ENCODE measurements around the gene C16orf54.
"Not testable (repeated sequence)": the region's sequence is repeated elsewhere in the genome, so short reads cannot be mapped to it uniquely, and the experiment has no call there.

The C16orf54 gene

GRCh38 chr16:29760567-29761279 lies 14.9 kb upstream of the C16orf54 start:
- no peak for TF ChIP-seq JUND (IDR thresholded peaks at IDR 0.05; ENCODE audit: low read depth)
- in situ Hi-C loops (cut with HindIII; ENCODE audit: low pct_unique_long_range_greater_than_20kb, low sequenced_read_pairs), result no loop called here
- DNase-seq (ENCODE audit: low read depth in 1 of 2, low spot score in 1 of 2), result no peak

DNA sequence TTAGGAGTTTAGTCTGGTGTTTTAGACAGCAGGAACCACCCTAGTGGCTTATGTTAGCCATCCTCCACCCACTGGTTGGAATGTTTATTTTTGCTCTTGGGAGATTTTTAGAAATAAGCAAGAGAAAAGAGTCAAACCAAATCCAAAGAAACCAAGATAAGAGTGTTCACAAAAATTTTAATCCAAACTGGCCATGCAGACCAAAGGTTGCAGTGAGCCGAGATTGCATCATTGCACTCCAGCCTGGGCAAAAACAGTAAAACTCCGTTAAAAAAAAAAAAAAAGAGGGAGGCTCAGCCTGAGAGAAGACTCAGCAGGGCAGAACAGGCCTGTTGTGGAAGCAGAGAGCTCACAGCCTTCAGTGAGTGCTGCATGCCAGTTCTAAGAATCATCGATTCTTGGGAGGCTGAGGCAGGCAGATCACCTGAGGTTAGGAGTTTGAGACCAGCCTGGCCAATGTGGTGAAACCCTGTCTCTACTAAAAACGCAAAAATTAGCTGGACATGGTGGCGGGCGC lies 12.2 kb upstream of the C16orf54 start:
- no peak for TF ChIP-seq JUND (IDR thresholded peaks at IDR 0.05; ENCODE audit: low read depth)
- in situ Hi-C loops (cut with HindIII; ENCODE audit: low pct_unique_long_range_greater_than_20kb, low sequenced_read_pairs), result no loop called here
- no peak for DNase-seq (ENCODE audit: low read depth in 1 of 2, low spot score in 1 of 2)

DNA sequence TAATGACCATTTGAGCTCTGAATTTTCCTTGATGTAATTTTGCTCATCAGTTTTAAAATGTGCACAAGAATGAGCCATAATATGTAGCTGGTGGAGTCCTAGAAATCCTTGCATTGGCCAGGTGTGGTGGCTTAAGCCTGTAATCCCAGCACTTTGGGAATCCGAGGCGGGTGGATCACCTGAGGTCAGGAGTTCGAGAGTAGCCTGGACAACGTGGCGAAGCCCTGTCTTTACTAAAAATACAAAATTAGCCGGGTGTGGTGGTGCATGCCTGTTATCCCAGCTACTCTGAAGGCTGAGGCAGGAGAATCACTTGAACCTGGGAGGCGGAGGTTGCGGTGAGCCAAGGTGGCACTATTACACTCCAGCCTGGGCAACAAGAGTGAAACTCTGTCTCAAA lies 11.3 kb upstream of the C16orf54 start:
- DNase-seq (ENCODE audit: low read depth in 1 of 2, low spot score in 1 of 2); in situ Hi-C loops (cut with HindIII; ENCODE audit: low pct_unique_long_range_greater_than_20kb, low sequenced_read_pairs): not testable (repeated sequence)

- in situ Hi-C loops (cut with HindIII; ENCODE audit: low pct_unique_long_range_greater_than_20kb, low sequenced_read_pairs), result no loop called here
- no peak for TF ChIP-seq JUND (IDR thresholded peaks at IDR 0.05; ENCODE audit: low read depth)
- DNase-seq (ENCODE audit: low read depth in 1 of 2, low spot score in 1 of 2), result no peak
Measured at GRCh38 chr16:29756654-29757053, 10.9 kb upstream of the C16orf54 start.

DNA sequence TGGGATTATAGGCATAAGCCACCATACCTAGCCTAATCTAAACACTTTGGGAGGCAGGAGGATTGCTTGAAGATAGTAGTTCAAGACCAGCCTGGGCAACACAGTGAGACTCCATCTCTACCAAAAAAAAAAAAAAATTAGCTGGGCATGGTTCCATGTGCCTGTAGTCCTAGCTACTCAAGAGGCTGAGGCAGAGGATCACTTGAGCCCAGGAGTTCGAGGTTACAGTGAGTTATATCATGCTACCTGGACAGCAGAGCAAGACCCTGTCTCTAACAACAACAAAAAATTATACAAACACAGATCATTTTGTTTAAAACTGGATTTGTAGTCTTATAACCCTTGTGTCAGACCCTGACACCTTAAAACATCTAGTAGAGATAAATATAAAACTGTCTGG lies 7.7 kb upstream of the C16orf54 start:
- DNase-seq (ENCODE audit: low read depth in 1 of 2, low spot score in 1 of 2), result no peak
- no peak for TF ChIP-seq JUND (IDR thresholded peaks at IDR 0.05; ENCODE audit: low read depth)
- in situ Hi-C loops (cut with HindIII; ENCODE audit: low pct_unique_long_range_greater_than_20kb, low sequenced_read_pairs), result no loop called here

DNA sequence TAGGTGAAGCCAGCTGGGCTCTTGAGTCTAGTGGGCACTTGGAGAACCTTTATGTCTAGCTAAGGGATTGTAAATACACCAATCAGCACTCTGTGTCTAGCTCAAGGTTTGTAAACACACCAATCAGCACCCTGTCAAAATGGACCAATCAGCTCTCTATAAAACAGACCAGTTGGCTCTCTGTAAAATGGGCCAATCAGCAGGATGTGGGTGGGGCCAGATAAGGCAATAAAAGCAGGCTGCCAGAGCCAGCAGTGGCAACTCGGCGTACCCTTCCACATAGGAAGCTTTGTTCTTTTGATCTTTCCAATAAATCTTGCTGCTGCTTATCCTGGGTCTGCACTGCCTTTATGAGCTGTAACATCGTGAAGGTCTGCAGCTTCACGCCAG lies 3.0 kb upstream of the C16orf54 start:
- in situ Hi-C loops (cut with HindIII; ENCODE audit: low pct_unique_long_range_greater_than_20kb, low sequenced_read_pairs); DNase-seq (ENCODE audit: low read depth in 1 of 2, low spot score in 1 of 2): not testable (repeated sequence)

GRCh38 chr16:29747947-29748759 lies 2.4 kb upstream of the C16orf54 start:
- in situ Hi-C loops (cut with HindIII; ENCODE audit: low pct_unique_long_range_greater_than_20kb, low sequenced_read_pairs), result no loop called here

DNA sequence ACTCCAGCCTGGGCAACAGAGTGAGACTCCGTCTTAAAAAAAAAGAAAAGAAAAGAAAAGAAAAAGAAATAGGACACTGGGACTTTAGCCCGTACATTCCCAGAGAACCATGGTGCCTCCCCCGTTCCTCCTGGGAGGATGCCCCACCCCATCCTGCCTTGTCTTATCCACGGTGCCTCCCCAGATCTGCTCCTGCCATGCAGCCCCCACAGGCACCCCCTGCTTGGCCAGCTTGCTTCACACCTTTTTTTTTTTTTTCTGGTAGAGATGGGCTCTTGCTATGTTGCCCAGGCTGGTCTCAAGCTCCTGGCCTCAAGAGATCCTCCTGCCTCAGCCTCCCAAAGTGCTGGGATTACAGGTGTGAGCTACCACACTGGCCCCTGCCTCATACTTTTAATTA lies 728 bp upstream of the C16orf54 start:
- in situ Hi-C loops (cut with HindIII; ENCODE audit: low pct_unique_long_range_greater_than_20kb, low sequenced_read_pairs); DNase-seq (ENCODE audit: low read depth in 1 of 2, low spot score in 1 of 2): not testable (repeated sequence)

More at GRCh38 chr16:29747947-29748759, 2.4 kb upstream of the C16orf54 start:
- no peak for DNase-seq (ENCODE audit: low read depth in 1 of 2, low spot score in 1 of 2)
- TF ChIP-seq JUND (IDR thresholded peaks at IDR 0.05; ENCODE audit: low read depth), result no peak

DNA sequence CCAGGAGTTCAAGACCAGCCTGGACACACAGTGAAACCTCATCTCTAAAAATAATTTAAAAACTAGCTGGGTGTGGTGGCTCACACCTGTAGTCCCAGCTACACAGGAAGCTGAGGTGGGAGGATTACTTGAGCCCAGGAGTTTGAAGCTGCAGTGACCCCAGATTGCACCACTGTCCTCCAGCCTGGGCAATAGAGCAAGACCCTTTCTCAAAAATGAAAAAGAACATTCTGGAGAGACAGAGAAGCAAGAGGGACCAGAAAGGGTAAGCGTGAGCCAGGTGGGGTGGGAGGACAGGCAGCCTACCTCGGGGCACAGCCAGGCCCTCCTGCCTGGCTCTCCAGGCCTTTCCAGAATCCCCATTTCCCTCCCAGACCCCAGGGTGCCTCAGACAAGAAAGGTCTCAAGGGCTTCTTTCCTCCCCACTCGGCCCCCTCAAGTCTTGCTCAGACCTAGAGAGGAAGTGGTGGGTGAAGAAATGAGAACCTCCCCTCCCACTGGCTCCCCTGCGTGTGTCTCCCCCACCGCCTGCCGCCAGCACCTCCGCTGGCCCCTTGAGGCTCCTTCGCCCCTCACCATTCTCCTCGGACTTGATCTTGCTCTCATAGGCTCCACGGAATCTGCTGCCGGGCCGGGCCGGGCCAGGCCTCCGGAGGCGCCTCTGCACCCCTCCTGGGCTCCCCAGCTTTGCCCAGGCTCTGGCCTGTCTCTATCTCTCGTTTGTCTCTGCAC lies 503 bp downstream of the C16orf54 start:
- in situ Hi-C loops (cut with HindIII; ENCODE audit: low pct_unique_long_range_greater_than_20kb, low sequenced_read_pairs), result no loop called here
- TF ChIP-seq JUND (IDR thresholded peaks at IDR 0.05; ENCODE audit: low read depth), result no peak

DNA sequence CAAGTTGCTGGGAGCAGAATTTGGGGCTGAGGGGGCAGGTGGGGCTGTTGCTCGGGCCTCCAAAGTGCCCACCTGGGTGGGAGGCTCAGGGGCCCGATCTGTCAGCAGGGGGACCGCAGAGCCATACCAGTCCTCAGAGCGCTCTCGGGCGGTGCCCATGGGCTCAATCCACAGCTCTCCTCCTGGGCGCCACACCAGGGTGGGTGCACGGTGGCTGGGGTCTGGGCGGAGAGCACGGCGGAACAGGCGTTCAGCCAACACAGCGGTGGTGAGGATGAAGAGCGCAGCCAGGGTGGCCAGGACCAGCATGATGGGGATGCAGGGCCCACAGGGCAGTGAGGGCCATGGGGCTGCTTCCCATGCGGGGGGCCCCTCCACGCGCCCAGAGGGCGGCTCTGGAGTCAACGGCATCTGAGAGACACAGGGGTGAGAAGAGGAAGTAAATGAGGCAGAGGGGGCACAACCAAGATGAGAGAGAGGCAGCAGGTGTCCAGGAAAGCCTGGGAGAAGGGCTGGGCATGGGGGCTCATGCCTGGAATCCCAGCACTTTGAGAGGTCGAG lies 1.2 kb downstream of the C16orf54 start:
- in situ Hi-C loops (cut with HindIII; ENCODE audit: low pct_unique_long_range_greater_than_20kb, low sequenced_read_pairs), result no loop called here
- no peak for TF ChIP-seq JUND (IDR thresholded peaks at IDR 0.05; ENCODE audit: low read depth)
- DNase-seq (ENCODE audit: low read depth in 1 of 2, low spot score in 1 of 2), result no peak

More for the DNA sequence above, 503 bp downstream of the C16orf54 start:
- DNase-seq (ENCODE audit: low read depth in 1 of 2, low spot score in 1 of 2), result no peak

- no peak for TF ChIP-seq JUND (IDR thresholded peaks at IDR 0.05; ENCODE audit: low read depth)
- in situ Hi-C loops (cut with HindIII; ENCODE audit: low pct_unique_long_range_greater_than_20kb, low sequenced_read_pairs), result no loop called here
- no peak for DNase-seq (ENCODE audit: low read depth in 1 of 2, low spot score in 1 of 2)
Measured at GRCh38 chr16:29743827-29744531, 1.8 kb downstream of the C16orf54 start.

- in situ Hi-C loops (cut with HindIII; ENCODE audit: low pct_unique_long_range_greater_than_20kb, low sequenced_read_pairs), result no loop called here
- TF ChIP-seq JUND (IDR thresholded peaks at IDR 0.05; ENCODE audit: low read depth), result no peak
- no peak for DNase-seq (ENCODE audit: low read depth in 1 of 2, low spot score in 1 of 2)
Measured at GRCh38 chr16:29743475-29743826, 2.3 kb downstream of the C16orf54 start.
